Superior temporal gyrus (tissue), 1 donor: ENCODE data around the gene SCUBE3.
A peak's percentile ranks its signal among the peaks of the same experiment; 100 is the strongest.

ENCODE experiments used
- DNase-seq: peaks from one replicate; pipeline ENCODE4 v3.0.0-alpha.2; 2016; ENCODE audit errors: extremely low spot score

Gene SCUBE3

DNA sequence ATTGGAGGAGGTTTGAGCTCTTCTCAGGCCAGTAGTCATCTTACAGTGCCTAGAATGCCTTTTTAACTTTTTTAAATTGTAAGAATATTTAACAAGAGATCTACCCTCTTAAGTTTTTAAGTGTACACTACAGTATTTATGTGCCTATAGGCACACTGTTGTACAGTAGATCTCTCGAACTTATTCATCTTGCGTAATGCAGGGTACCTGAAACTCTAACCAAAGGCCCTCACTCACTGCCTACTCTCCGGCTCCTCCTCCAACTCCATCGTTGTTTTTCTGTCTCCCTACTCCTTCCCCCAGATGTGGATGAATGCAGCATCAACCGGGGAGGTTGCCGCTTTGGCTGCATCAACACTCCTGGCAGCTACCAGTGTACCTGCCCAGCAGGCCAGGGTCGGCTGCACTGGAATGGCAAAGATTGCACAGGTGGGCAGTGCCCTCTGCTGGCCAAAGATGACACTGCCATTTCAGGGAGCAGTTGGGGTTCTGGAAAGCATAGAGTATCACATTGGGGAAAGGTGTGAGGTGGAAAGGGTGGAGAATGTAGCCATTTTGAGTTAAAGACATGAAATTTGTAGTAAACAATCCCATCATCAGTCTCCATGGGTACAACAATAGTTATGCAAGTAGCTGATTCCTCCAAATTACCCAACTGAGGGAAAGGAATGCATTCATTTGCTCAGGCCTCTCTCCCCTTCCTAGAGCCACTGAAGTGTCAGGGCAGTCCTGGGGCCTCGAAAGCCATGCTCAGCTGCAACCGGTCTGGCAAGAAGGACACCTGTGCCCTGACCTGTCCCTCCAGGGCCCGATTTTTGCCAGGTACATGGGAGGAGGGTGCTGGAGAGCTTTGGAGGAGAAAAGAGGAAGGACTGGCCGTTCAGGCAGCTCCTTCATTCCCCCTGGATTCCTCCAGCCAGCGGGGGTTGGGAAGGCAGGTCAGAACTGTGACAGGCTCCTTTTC is 27.4 kb downstream of the SCUBE3 start:
- DNase-seq, result peak; percentile 84

- DNase-seq, result no peak
Measured at GRCh38 chr6:35242486-35242885, 28.7 kb downstream of the SCUBE3 start.

- DNase-seq, result no peak
Measured at GRCh38 chr6:35242906-35243305, 29.1 kb downstream of the SCUBE3 start.

- DNase-seq, result no peak
Measured at GRCh38 chr6:35243386-35243958, 29.7 kb downstream of the SCUBE3 start.

DNA sequence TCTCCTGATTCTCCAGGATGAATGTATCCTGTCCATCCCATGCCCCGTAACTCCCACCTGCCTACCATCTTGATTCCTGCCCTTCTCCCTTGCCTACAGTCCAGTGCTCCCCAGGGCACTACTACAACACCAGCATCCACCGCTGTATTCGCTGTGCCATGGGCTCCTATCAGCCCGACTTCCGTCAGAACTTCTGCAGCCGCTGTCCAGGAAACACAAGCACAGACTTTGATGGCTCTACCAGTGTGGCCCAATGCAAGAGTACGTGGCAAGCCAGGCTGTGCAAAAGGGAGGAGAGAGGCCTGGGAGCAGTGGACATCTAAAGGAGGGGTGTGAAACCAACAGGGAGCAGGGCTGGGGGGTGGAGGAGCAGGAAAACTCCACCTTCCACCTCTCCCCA is 30.8 kb downstream of the SCUBE3 start:
- DNase-seq, result no peak

DNA sequence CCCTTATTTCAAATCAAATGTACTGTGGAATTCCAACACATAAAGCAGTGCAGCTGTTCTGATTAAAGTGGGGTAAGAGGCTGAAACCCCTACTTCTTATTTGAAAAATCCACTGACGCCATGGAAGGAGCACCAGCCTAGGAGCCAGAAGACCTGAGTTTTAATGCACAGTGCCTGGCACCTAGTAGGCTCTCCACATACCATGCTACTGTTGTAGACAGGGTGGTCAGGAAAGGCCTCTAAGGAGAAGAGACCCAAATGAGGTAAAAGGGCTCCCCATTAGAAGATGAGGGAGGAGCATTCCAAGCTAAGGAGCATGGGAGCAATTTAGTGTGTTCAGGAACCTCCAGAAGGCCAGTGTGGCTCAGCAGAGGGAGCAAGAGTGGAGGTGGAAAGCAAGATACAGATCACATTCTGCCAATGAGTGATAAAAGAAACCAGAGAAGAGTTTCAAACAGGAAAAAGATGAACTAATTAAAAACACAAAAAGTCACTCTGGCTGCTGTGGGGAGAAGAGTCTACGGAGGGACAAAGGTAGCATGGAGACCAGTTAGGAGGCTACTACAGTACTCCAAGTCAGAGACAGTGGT is 34.0 kb downstream of the SCUBE3 start:
- DNase-seq, result no peak

- DNase-seq, result no peak
Measured at GRCh38 chr6:35248300-35248699, 34.5 kb downstream of the SCUBE3 start.

GRCh38 chr6:35248965-35249364 is 35.2 kb downstream of the SCUBE3 start:
- DNase-seq, result no peak

DNA sequence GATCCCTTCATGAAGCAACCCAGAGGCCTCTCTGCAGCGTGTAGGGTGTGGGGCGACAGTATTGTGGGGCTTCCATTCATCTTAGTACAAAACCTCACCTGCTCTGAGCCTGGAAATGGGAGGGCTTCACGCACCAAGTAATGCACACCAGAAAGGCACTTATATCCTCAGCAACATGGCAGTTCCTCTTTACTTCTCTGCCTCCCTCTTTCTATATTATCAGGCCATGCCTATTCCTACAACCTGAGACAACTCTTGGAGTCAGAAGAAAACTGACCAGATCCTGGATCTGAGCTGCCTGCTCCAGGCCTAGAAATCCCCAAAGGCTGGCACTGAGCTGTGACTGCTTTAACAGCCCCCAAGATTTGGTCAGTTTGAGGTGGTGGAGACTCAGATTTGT is 38.2 kb downstream of the SCUBE3 start:
- no peak for DNase-seq

DNA sequence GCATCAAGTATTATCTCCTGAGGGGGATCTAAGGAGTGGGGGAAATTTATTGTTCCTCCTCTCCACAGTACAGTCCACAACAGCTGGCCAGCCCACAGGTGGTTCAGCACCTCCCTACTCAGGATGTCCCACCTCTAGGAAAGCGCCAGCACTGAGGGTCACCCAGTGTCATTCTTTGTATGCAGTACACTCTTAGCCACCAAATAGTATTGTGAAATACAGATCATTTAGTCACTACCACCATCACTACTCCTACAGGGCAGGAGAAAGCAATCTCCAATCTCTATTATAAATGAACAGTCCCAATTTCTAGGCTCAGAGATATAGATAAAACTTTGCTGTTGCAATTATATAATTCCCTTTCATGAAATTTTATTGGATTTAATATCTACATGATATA is 39.5 kb downstream of the SCUBE3 start:
- DNase-seq, result no peak

DNA sequence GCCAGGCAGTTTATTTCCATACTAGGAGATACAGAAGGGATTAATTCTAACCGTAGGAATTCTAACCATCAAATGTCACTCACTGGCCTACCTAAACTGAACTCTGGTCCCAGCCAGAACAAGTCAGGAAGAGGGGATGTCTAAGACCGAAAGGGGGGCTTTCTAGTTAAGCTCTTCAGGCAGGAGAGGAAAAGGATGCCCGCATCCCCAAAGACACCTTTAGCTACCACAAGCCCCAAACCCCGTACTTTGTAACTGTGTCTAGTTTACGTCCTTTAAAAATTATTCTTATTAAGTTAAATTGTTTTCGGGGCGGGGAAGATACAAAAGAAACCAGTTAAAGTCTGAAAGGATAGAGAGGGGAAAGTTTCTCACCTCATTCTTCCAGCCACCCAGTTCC is 44.6 kb downstream of the SCUBE3 start:
- DNase-seq, result no peak

DNA sequence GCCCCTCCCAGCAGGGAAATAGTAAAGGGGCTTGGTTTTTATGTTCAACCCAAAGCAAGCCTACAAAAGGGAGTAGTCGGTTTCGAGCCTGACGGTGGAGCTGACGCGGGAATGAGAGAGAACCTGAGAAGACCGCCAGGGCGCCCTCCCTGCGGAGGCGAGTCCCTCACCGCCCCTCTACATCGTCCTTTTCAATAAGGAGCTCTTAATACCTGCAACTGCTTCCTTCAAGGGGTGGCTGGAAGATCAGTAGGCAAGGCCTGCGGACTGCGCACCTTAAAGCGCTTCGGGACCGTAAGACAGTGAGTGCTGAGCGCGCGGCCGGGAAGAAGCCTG is 45.1 kb downstream of the SCUBE3 start:
- no peak for DNase-seq

GRCh38 chr6:35259194-35259947 is 45.6 kb downstream of the SCUBE3 start, which contains the start of gene ZNF76:
TSS of gene ZNF76 (plus strand) at chr6:35259735. CDS start at chr6:35281152, 21,417 bp downstream.
- peak; percentile 97 for DNase-seq

DNA sequence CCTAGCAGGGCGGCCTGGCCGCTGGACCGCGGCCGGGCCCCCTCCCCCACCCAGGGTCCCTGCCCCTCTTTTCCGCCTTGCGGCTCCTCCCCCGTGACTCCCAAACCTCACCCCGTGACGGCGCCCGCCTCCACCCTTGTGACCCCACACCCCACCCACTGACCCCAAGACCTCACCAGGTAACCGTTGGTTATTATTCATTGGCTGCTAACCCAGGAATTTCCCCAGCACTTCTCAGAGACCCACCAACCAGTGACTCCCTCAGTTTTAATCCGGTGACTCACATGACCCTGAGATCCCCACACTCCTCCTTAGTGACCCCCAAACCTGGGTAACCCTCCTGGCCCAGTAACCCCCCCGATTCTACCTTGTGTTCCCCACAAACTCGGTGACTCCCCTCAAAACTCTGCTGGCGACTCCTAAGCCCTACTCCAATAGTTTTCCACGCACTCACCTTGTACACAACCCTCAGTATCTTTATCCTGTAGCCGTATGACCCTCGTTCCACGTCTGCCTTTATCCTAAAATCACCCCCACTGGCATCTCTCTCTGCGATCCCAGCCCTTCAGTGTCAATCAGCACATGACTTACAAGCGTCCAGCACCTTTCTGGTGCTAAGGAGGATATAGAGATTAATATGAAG is 46.3 kb downstream of the SCUBE3 start:
- DNase-seq, result no peak

GRCh38 chr6:35260591-35261570 is 47.1 kb downstream of the SCUBE3 start:
- peak; percentile 32 for DNase-seq

GRCh38 chr6:35262596-35262995 is 48.8 kb downstream of the SCUBE3 start:
- DNase-seq, result no peak

DNA sequence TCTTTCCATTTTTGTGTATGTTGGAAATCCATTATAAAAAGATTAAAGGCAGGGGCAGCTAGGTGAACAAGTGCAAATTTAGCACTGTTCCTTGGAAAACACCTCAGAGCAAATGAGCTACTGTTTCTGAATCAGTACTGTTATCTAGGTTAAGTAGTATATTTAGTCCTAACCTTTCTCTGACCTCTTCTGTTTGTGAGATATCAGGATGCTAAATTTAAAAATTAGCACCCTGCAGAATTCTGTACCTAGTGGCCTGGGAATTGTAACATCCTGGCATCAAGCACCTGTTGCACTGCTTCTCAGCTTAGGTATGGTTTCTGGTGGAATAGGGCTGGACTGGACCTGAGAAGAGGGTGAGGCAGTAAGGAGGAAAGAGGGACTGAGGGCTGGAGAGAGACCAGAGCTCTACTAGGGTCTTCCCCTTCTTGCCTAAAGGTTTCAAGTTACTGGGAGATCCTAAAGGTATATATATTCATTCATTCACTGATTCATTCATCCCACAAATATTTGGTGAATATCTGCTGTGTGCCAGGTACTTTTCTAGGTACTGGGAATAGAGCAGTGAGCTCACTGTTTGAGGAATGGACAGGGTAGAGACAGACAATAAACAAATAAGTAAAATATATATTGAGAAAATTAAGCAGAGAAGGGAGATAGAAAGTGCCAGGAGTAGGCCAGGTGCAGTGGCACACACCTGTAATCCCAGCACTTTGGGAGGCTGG is 51.0 kb downstream of the SCUBE3 start:
- DNase-seq, result no peak

DNA sequence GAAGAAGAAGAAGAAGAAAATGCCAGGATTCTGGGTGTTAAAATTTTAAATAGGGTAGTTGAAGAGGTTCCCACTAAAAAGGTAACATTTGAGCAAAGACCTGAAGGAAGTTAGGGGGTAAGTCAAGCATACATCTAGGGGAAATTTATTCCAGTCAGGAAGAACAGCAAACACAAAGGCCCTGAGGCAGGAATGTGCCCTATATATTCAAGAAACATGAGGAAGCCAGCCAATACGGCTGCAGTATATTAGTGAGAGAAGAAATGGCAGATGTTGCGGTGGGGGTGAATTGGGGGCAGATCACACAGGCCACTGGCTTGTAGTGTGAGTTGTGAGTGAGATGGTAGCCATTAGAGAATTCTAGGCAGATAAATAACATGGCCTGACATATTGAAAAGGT is 51.8 kb downstream of the SCUBE3 start:
- no peak for DNase-seq

- no peak for DNase-seq
Measured at GRCh38 chr6:35267446-35267845, 53.7 kb downstream of the SCUBE3 start.

- DNase-seq, result no peak
Measured at GRCh38 chr6:35267897-35268296, 54.1 kb downstream of the SCUBE3 start.
